Stimulated activated CD8-positive, alpha-beta memory T cell treated with anti-CD3 and anti-CD28 coated beads, Interleukin-2, amount 100 ng/mL, for 1 hour (primary cell): ENCODE data around the gene CADPS2.
"Not testable (repeated sequence)": the region's sequence is repeated elsewhere in the genome, so short reads cannot be mapped to it uniquely, and the experiment has no call there.

Experiments used
- DNase-seq, 2 donors: peaks; one replicate each; pipeline ENCODE4 v3.0.0-alpha.2; 2020; ENCODE audit warnings: low read depth in 2 of 2

Gene CADPS2

DNA sequence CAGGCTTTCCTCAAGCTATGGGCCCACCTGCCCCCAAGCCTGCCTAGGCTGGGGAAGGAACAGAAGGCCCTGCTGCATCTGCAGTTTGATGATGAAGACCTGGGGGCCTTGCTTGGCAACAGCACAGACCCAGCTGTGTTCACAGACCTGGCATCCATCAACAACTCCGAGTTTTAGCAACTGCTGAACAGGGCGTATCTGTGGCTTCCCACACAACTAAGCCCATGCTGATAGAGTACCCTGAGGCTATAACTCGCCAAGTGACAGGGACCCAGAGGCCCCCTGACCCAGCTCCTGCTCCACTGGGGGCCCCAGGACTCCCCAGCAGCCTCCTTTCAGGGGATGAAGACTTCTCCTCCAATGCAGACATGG, 36.3 kb downstream of the CADPS2 start:
- no peak for DNase-seq

DNA sequence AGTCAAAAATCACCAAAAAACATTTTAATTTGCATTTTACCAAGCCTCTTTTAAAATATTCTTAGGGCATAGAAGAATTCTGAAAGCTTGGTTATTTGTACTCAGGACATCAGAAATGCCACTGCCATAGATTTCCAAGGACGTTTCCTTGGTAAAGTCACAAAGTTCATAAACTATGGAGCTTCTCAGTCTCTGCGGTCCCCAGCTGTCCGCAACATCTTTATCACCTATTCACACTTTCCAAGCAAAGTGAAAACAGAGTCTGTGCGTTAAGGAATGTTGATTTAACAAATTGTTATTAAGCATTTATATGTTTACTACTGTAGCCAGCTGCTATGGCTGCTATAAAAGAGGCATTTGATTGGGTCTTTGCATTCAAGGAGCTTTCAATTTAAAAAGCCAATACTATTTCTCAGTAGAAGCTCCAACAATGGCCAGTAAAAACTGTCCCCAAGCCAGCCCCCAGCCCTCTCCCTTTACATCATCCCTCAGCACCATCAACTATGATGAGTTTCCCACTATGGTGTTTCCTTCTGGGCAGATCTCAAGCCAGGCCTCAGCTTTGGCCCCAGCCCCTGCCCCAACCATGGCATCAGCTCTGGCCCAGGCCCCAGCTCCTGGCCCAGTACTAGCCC, 36.8 kb downstream of the CADPS2 start:
- DNase-seq = no peak

GRCh38 chr7:122847871-122848473, 38.3 kb downstream of the CADPS2 start:
- DNase-seq = no peak

- no peak for DNase-seq
Measured at GRCh38 chr7:122846591-122846990, 39.7 kb downstream of the CADPS2 start.

DNA sequence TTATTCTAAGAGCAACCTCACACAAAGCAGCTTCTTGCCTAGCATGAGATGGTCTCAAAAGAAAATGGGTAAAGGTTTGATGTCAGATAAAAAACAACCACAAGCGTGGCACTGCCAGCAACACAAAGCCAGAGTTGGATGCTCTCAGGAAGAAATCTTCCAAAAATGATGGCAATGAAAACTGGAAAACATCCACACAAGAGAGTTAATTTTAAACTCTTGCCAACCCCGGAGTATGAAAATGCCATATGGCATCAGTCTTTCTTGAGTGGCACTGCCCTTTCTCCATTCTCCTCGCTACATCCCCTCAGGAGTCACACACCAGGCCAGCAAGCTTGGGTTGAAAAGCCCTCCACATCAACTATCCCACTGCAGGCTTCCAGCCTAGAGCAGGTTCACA, 41.0 kb downstream of the CADPS2 start:
- no peak for DNase-seq

DNA sequence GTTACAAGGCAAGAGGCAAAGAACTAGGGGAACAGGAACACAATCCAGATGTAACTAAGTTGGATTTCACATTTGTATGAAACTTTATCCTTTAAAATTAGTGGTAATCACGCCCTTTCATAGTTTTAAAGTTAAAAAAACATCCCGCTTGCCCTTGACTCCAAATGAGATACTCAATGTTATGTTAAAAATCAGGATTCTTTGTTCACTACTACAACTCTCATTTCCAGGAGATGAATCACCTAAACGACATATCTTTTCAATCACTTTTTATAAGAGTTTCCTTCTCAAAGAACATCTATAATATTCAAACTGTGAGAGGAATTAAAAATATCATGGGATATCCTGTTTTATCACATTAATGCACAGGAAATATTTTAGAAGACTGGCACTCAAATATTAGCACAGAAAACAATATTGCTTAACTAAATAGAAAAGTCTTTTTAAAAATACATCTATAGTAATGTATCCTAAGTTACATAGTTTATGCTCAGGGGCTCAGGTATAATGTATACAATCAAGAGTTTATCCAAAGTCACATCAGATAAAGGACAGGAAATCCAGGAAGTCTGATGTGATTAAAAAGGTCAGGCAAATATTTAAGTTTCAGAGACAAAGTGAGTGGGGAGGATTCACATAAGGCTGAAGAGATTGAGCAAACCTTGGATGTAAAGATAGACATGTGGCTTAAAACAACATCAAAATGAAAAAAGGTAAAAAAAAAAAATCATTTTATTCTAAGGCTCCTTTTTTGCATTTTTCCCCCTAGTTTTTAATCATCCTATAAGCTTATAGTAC, 41.9 kb downstream of the CADPS2 start:
- DNase-seq = no peak

DNA sequence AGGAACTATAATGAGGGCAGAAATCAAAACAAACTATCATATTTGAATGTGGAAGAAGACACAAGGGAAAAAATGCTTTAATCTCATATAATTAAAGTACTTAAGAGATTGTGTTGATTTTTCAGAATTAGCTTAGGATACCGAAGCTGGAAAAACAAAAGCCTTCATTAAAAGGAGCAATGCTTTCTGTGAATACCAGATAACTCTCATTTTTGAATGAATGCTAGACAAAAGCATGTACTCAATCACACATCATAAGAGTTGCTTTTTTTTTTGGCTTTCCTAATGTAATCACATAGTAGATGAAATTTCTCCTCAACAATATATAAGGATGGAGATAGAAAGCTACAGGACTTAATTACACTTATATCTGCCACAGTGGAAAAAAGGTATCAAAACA, 43.3 kb downstream of the CADPS2 start:
- DNase-seq = no peak

DNA sequence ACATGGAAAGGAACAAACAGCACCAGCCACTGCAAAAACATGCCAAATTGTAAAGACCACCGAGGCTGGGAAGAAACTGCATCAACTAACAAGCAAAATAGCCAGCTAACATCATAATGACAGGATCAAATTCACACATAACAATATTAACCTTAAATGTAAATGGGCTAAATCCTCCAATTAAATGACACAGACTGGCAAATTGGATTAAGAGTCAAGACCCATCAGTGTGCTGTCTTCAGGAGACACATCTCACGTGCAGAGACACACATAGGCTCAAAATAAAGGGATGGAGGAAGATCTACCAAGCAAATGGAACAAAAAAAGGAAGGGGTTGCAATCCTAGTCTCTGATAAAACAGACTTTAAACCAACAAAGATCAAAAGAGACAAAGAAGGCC, 50.0 kb downstream of the CADPS2 start:
- not testable (repeated sequence) for DNase-seq

DNA sequence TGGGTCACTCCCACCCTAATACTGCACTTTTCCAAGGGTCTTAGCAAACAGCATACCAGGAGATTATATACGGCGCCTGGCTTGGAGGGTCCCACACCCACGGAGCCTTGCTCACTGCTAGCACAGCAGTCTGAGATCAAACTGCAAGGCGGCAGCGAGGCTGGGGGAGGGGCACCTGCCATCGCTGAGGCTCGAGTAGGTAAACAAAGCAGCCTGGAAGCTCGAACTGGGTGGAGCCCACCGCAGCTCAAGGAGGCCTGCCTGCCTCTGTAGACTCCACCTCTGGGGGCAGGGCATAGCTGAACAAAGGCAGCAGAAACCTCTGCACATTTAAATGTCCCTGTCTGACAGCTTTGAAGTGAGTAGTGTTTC, 51.7 kb downstream of the CADPS2 start:
- DNase-seq = not testable (repeated sequence)

DNA sequence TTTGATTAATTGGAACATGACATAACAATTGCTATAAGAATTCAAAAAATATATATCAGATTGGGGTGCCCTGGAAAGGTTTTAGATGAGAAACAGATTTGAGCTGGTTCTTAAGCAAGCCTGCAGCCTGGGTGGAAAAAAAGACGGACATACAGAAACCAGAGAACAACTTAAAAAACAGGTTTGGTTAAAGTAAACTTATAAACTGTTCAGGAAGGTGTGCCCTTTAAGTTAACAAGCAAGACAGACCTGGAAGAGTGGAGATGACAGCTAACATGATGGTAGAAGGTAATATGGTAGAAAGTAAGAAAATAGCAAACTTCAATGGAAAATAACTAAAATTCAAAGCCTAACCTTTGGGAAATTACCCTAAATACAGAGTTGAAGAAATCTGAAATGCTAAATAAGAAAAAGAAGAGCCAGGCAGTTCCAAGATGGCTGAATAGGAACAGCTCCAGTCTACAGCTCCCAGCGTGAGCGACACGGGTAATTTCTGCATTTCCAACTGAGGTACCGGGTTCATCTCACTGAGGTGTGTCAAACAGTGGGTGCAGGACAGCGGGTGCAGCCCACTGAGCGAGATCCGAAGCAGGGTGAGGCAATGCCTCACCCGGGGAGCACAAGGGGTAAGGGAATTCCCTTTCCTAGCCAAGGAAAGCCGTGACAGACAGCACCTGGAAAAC, 52.2 kb downstream of the CADPS2 start:
- no peak for DNase-seq

DNA sequence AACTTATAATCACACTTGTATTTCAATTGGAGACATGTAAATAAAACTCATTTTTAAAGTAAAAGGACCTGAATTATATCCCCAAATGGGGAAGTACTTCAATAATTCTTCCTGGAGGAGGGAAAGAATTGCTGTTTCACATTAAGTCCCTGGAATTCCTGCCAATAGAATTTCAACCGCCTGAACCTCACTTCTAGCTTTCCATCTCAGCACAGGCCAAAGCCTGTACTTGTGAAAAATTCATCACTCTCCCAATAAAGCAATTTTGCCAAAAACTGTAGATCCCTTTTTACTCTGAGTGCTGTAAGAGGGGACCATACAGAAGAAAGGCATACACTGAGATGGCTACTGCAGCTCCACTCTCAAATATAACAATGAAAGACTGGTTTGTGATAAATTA, 54.8 kb downstream of the CADPS2 start:
- DNase-seq = no peak

DNA sequence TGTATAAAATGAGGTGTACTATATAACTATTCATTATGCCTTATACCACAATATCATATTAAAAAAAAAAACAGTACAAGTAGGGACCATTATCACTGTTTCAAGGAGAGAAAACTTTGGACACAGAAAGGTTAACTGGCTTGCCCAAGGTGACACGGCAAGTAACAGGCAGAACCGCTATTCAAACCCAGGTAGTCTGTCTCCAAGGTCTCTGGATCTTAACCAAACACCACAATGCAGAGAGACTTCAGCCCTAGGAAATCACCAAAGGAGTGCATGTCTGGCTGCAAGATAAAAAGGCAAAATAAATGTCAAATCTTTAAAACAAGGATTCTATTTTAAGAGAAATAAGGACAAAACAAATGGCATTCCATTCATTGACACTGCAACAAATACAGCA, 56.3 kb downstream of the CADPS2 start:
- DNase-seq = no peak

DNA sequence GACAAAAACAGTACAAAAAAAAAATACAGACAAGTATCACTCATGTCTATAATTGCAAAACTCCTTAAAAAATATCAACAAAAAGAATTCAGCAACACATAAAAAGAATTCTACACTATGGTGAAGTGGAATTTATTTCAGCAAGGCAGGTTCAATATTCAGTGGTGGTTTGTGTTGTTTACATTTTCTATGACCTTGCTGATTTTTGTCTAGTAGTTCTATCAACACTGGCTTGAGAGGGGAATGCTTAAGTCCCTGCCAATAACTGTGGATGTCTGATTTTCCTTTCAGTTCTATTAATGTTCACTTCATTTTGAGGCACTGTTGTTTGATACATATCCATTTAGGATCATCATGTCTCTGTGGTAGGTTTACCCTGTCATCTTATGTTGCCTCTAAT, 58.5 kb downstream of the CADPS2 start:
- DNase-seq = no peak

GRCh38 chr7:122813845-122814244, 72.4 kb downstream of the CADPS2 start:
- DNase-seq = no peak

GRCh38 chr7:122803851-122804250, 82.4 kb downstream of the CADPS2 start:
- DNase-seq = no peak

DNA sequence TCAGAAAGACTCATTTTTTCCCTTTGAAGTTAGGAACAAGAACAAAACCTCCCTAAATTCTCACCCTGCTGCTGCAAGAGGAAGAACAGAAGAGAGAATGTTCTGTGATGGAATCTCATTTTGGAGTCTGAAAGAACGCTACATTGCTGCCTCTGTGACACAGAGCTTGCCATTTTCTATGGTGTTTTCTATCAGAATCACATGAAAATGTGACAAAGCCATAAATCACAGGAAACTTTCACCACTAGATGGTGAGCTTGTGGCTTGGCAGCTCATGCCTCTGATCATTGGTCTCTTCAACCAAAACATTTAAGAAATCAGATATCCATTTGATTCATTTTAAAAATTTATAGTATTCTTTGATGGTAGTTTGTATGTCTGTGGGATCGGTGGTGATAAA, 82.9 kb downstream of the CADPS2 start:
- no peak for DNase-seq

- DNase-seq = no peak
Measured at GRCh38 chr7:122802301-122802751, 83.9 kb downstream of the CADPS2 start.

DNA sequence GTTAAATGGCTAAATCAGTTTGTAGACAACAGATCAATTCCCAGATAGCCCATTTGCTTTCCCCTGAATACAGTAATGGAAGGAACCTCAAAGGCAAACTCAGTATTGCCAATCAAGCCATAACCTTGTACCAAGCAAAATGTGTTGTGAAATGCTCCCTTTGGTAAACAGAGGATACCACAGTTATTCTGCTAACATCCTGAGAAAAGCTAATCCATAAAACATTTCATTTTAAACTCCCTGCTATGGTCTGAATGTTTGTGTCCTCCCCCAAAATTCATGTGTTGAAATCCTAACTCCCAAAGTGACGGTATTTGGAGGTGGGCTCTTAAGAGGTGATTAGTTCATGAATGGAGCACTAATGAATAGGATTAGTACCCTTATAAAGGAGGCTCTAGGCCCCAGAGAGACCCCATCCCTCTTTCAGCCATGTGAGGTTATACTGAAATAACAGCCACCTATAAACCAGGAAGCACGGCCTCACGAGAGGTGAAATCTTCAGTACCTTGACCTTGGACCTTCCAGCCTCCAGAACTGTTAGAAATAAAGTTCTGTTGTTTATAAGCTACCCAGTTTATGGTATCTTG, 94.2 kb downstream of the CADPS2 start:
- DNase-seq = no peak

DNA sequence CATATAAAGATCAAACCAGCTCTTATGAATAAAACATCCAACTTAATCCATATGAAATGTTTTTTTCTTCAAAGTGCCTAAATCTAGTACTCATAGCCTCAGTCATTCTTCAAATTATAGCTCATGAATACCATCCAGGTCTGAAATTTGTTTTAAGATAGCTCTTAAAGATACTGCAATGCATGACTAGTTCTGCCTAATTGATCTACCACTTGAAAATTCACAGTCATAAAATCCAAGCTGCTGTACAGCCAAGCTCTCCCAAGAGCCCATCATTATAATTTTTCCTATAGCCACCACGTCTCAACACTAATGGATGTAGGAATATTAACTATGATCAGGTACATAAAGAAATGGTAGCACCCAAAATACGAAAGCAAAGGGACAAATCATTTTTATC, 95.7 kb downstream of the CADPS2 start:
- DNase-seq = no peak

- no peak for DNase-seq
Measured at GRCh38 chr7:122790132-122790531, 96.1 kb downstream of the CADPS2 start.

DNA sequence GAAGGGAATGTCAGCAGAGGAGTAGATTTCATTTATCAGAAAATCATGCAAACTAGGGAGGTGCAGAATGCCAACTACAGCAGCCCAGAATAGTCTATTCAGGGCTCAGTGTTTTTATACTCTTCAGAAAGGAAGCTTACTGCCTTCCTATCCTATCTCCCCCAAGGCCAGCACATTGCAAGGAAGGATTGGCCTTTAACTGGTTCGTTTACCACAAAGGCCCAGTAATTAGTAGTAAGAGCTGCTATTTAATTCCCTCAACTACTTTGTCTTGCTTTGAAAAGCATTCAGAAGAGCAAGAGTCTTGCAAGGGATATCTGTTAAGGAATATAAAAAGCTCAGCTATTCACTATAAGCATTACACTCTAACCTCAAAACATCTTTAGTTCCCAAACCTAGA, 97.1 kb downstream of the CADPS2 start:
- DNase-seq = no peak

DNA sequence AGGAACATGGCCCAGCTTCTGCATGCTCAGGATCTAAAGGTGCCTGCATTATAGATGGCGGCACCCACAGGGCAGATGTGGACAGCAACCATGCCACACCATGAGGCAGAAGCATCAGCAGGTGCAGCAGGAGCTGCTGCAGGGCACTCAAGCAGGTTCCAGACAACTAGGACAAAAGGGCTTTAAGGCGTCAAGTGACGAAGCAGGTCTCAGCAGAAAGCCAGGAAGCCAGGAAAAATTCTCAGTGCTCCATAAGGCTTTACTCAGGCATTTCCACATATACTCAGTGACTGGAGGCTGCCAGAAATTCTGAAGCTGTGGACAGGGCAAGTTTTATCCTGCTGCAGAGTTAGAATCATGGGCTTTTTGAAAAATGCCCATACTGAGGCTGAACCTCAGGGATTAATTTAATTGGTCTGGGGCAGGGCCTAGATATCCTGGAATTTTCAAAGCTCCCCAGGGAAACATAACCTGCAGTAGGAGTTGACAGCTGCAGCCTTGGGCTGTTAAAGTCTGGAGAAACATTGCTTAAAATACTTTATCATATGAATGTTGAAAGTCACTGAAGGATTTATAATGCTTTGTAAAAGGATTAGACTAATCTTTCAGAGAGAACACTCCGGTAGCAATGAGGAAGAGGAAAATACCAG, 115.4 kb downstream of the CADPS2 start:
- no peak for DNase-seq
